Body of pancreas (tissue), 4 donors: Measurements from ENCODE around the gene HMX1. TPM values are rescaled to one million over a fixed set of nuclear protein-coding genes. Genes with fewer than 3 reads are reported as not detected.

Source experiments
- ATAC-seq: fragments of 150-250 bp; one replicate; pipeline ENCODE4 v1.9.1; 2016
- DNase-seq, 4 donors: peaks; one replicate each; pipeline ENCODE4 v3.0.0-alpha.2; 2019
- H3K27ac ChIP-seq, 4 donors: fragments of 200-600 bp; sonication (generic); 1 replicate in 3 of 4; 2 replicates in 1 of 4; pipeline versions ENCODE4 v1.5.1 to v1.6.1; 2016 to 2019; ENCODE audit warnings: mild to moderate bottlenecking in 1 of 4, mixed read lengths in 1 of 4, moderate library complexity in 1 of 4
- H3K27me3 ChIP-seq, 2 donors: fragments of 200-600 bp; sonication (generic); one replicate each; pipeline ENCODE4 v1.6.0; 2016; ENCODE audit warnings: mild to moderate bottlenecking in 1 of 2
- H3K36me3 ChIP-seq, 2 donors: fragments of 200-600 bp; sonication (generic); replicated peaks in 1 of 2; 2 replicates each; pipeline ENCODE4 v1.5.1; 2016; ENCODE audit warnings: low read depth in 2 of 2; ENCODE audit not compliant: insufficient read depth in 1 of 2
- H3K4me1 ChIP-seq: fragments of 200-600 bp; sonication (generic); one replicate; pipeline ENCODE4 v1.6.0; 2016
- H3K4me3 ChIP-seq, 2 donors: fragments of 200-600 bp; sonication (generic); 1 replicate in 1 of 2; 2 replicates in 1 of 2; pipeline ENCODE4 v1.5.1; 2016 to 2019
- H3K9me3 ChIP-seq, 3 donors: fragments of 200-600 bp; sonication (generic); 1 replicate in 2 of 3; 2 replicates in 1 of 3; pipeline ENCODE4 v1.5.1; 2016
- CTCF ChIP-seq, 7 experiments: fragments of 450-650 bp in 4 of 7; fragments of 200-600 bp in 3 of 7; sonication (generic) in 3 of 7; IDR thresholded peaks; one replicate each; pipeline ENCODE4 v1.5.1; 2016 to 2019; ENCODE audit warnings: antibody characterized with exemption in 7 of 7
- POLR2A ChIP-seq, 3 donors: fragments of 450-650 bp; IDR thresholded peaks; one replicate each; pipeline ENCODE4 v1.6.1; 2016; ENCODE audit warnings: antibody characterized with exemption in 3 of 3, mild to moderate bottlenecking in 2 of 3
- WGBS, 2 donors: methylation state at CpG; one replicate each; pipeline ENCODE4 v1.1.5; 2017; 5-methylcytosine and 5-hydroxymethylcytosine counted together
- intact Hi-C: fragments of 100-400 bp; cut with DNase I; formaldehyde crosslinking; loops from one replicate; pipeline ENCODE4 v1.15.1; 2023
- total RNA-seq, 2 donors: library from RNA; depleted of rRNA; stranded (reverse); fragments of >200 nt; gene quantifications; one replicate each; pipeline ENCODE4 v1.1.0, GENCODE V29; 2016

The HMX1 gene
- total RNA-seq, 2 donors from 2014 or later = not detected

DNA sequence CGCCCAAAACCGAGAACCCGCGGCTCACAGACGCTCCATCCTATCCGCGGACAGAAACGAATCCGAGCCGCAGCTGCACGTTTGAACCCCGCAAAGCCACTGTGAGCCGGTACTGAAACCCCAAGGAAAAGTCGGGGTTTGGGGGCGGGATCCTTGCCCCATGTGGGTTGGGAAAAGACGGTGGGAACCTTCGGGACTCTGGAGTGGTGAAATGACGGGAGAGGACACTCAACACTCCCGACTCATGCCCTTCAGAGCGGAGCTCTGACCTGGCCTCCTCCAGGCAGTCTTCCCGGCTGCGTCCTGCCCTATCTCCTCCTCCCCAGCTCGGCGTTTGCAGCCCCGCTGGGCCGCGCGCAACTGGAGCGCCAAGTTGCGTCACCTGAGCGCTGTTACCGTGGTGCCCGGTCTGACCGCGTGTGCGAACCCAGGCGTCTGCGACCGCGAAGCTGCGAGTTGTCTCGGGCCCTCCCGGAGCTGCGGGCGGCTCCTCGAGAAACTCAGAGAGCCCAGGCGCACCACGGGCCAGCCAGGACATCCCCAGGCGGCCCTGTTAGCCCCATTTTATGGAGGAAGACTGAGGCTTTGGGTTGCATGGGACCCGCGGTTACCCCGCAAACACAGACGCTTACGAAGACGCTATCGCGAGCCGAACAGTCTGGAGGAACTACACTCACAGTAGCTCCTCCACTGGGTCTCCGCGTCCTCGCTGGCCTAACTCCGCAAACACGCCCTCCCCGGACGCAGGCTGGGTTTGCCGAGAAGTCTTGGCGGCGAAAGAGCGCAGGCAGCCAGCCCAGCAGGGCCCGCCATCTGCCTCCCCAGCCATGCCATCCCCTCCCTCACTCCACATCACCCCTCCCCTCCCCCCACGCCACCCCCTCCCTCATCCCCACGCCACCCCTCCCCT, 20.3 kb upstream of the HMX1 start:
- no peak for TF ChIP-seq CTCF (IDR thresholded peaks at IDR 0.05)
- TF ChIP-seq POLR2A (IDR thresholded peaks at IDR 0.05) = no peak
- WGBS, 2 donors = 2% methylated on average over 31 to 71 of the region's 72 CpGs
- no peaks in the 10 kb centered on the region for H3K9me3 ChIP-seq
- H3K4me1 ChIP-seq = peaks cover 11% of the 10 kb centered on the region
- no peak overlapping the region for H3K27ac ChIP-seq
- DNase-seq (no peak), ATAC-seq (no peak)
- H3K4me3 ChIP-seq = no peak overlapping the region
- H3K27me3 ChIP-seq = peaks cover 0 to 8% of the 10 kb centered on the region in 2 donors
- no peaks in the 10 kb centered on the region for H3K36me3 ChIP-seq
- intact Hi-C loops = no loop called here

GRCh38 chr4:8891255-8891645, 19.6 kb upstream of the HMX1 start:
- H3K27me3 ChIP-seq = peaks cover 0 to 8% of the 10 kb centered on the region in 2 donors
- peaks cover 11% of the 10 kb centered on the region for H3K4me1 ChIP-seq
- intact Hi-C loops = no loop called here
- no peak overlapping the region for H3K27ac ChIP-seq
- 11 to 20% methylated on average over 12 to 15 of the region's 15 CpGs for WGBS, 2 donors
- TF ChIP-seq POLR2A (IDR thresholded peaks at IDR 0.05) = no peak
- TF ChIP-seq CTCF (IDR thresholded peaks at IDR 0.05) = no peak
- H3K4me3 ChIP-seq = no peak overlapping the region
- H3K9me3 ChIP-seq = no peaks in the 10 kb centered on the region
- ATAC-seq (no peak), DNase-seq (no peak)
- H3K36me3 ChIP-seq = no peaks in the 10 kb centered on the region

DNA sequence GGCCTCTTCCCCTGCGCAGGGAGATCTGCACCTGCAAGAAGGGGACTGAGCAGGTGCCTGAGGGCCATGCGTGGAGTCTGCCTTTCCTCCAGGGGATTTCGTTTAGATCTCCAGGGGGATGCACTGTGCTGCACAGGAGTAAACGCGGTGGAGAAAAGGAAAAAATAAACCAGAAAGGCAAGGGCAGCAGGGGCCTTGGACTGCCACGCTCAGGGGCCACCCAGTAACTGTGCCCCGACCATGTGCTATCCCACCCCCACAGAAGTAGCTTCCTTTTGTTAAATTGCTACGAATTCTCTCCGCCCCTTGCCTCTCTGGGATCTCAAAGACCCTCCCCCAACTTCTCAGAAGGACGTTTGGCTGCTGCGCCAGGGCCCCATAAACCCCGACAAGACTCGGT, 17.2 kb upstream of the HMX1 start:
- Histone ChIP-seq H3K36me3 (no peaks in the 10 kb centered on the region), H3K4me1 (peaks cover 5% of the 10 kb centered on the region), H3K27ac (no peak overlapping the region), H3K9me3 (no peaks in the 10 kb centered on the region), H3K4me3 (no peak overlapping the region), H3K27me3 (peaks cover 0 to 3% of the 10 kb centered on the region in 2 donors)
- TF ChIP-seq CTCF (IDR thresholded peaks at IDR 0.05) = no peak
- no peak for TF ChIP-seq POLR2A (IDR thresholded peaks at IDR 0.05)
- no peak for ATAC-seq
- 5 to 7% methylated on average over 9 to 13 of the region's 13 CpGs for WGBS, 2 donors
- DNase-seq = no peak
- intact Hi-C loops = loop anchor here (10.0 kb wide), 2 partner anchors 194 to 284 kb away; no protein-coding TSS in a partner anchor

- Histone ChIP-seq H3K9me3 (no peaks in the 10 kb centered on the region), H3K4me3 (no peak overlapping the region), H3K4me1 (no peaks in the 10 kb centered on the region), H3K27ac (no peak overlapping the region), H3K36me3 (no peaks in the 10 kb centered on the region), H3K27me3 (peaks cover 0 to 3% of the 10 kb centered on the region in 2 donors)
- intact Hi-C loops = loop anchor here (10.0 kb wide), 2 partner anchors 192 to 282 kb away; no protein-coding TSS in a partner anchor
- no peak for DNase-seq
- 68 to 73% methylated on average over 10 of the region's 10 CpGs for WGBS, 2 donors
- TF ChIP-seq POLR2A (IDR thresholded peaks at IDR 0.05) (no peak), CTCF (IDR thresholded peaks at IDR 0.05) (peak in 1 of 7 experiments; percentile 9)
- no peak for ATAC-seq
These were observed 15.2 kb upstream of the HMX1 start for GRCh38 chr4:8886612-8887406.
